Neural cell (in vitro differentiated cells): ENCODE results near the gene RUSF1. TPM values are rescaled to one million over a fixed set of nuclear protein-coding genes. Genes with fewer than 3 reads are reported as not detected.
"Not testable (repeated sequence)": the region's sequence is repeated elsewhere in the genome, so short reads cannot be mapped to it uniquely, and the experiment has no call there.

Experiments
- H2AFZ ChIP-seq: fragments of 200-600, 300-800 bp; sonication (generic), shearing (Covaris generic); 2 replicates; pipeline ENCODE4 v1.6.0; 2014; ENCODE audit warnings: low read depth, mild to moderate bottlenecking, antibody characterized with exemption, low read length, moderate library complexity
- H3F3A ChIP-seq: fragments of 200-600 bp; shearing (Covaris generic); 2 replicates; pipeline ENCODE4 v1.6.1; 2016; ENCODE audit warnings: mild to moderate bottlenecking, moderate library complexity, mixed read lengths, antibody characterized with exemption, low read length; ENCODE audit not compliant: insufficient read depth, poor library complexity, severe bottlenecking
- H3K27ac ChIP-seq: fragments of 200-600, 300-800 bp; sonication (generic), shearing (Covaris generic); 2 replicates; pipeline ENCODE4 v1.5.1; 2014; ENCODE audit warnings: mild to moderate bottlenecking, low read length, moderate library complexity
- H3K27me3 ChIP-seq: fragments of 300-800, 200-600 bp; sonication (generic), shearing (Covaris generic); 2 replicates; pipeline ENCODE4 v1.6.0; 2014; ENCODE audit warnings: mild to moderate bottlenecking, low read depth, low read length, moderate library complexity; ENCODE audit not compliant: insufficient read depth
- H3K36me3 ChIP-seq: fragments of 300-800, 200-600 bp; sonication (generic), shearing (Covaris generic); 2 replicates; pipeline ENCODE4 v1.5.1; 2014; ENCODE audit warnings: mild to moderate bottlenecking, antibody characterized with exemption, low read length, moderate library complexity; ENCODE audit not compliant: insufficient read depth
- H3K4me2 ChIP-seq: fragments of 300-800, 200-600 bp; sonication (generic), shearing (Covaris generic); 2 replicates; pipeline ENCODE4 v1.6.0; 2014; ENCODE audit warnings: mild to moderate bottlenecking, low read length
- H3K4me3 ChIP-seq: fragments of 300-800, 200-600 bp; sonication (generic), shearing (Covaris generic); 2 replicates; pipeline ENCODE4 v1.5.1; 2014; ENCODE audit warnings: mild to moderate bottlenecking, low read length, moderate library complexity
- H3K79me2 ChIP-seq: fragments of 200-600 bp; shearing (Covaris generic); replicated peaks from 2 replicates; pipeline ENCODE4 v1.6.0; 2014; ENCODE audit warnings: mild to moderate bottlenecking, low read length, moderate library complexity; ENCODE audit not compliant: insufficient read depth
- H3K9ac ChIP-seq: fragments of 300-800, 200-600 bp; sonication (generic), shearing (Covaris generic); 2 replicates; pipeline ENCODE4 v1.6.1; 2016; ENCODE audit warnings: mild to moderate bottlenecking, low read length, mixed read lengths
- H3K9me2 ChIP-seq: fragments of 200-600 bp; shearing (Covaris generic); 2 replicates; pipeline ENCODE4 v1.6.1; 2016; ENCODE audit warnings: mild to moderate bottlenecking, low read length, mixed read lengths; ENCODE audit not compliant: insufficient read depth
- H3K9me3 ChIP-seq: fragments of 200-600, 300-800 bp; sonication (generic), shearing (Covaris generic); 2 replicates; pipeline ENCODE4 v1.6.1; 2016; ENCODE audit warnings: mild to moderate bottlenecking, mixed run types, low read length, moderate library complexity, mixed read lengths
- H4K20me1 ChIP-seq: fragments of 200-600 bp; shearing (Covaris generic); 2 replicates; pipeline ENCODE4 v1.6.1; 2016; ENCODE audit warnings: mild to moderate bottlenecking, mixed run types; ENCODE audit not compliant: insufficient read depth
- EP300 ChIP-seq: fragments of 450-650 bp; conservative IDR thresholded peaks from 2 replicates; pipeline ENCODE4 v1.6.1; 2014; ENCODE audit warnings: antibody characterized with exemption, mild to moderate bottlenecking, moderate library complexity; ENCODE audit not compliant: poor library complexity, severe bottlenecking
- EZH2 ChIP-seq: fragments of 200-600, 300-800 bp; shearing (Covaris generic), sonication (generic); IDR thresholded peaks from 2 replicates; pipeline ENCODE4 v1.6.1; 2014; ENCODE audit warnings: antibody characterized with exemption, low read length, borderline replicate concordance, mild to moderate bottlenecking; ENCODE audit not compliant: insufficient read depth, poor library complexity, severe bottlenecking
- MXI1 ChIP-seq: fragments of 450-650 bp; conservative IDR thresholded peaks from 2 replicates; pipeline ENCODE4 v1.6.1; 2014; ENCODE audit warnings: antibody characterized with exemption, mild to moderate bottlenecking; ENCODE audit not compliant: poor library complexity, severe bottlenecking
- POLR2AphosphoS5 ChIP-seq: IDR thresholded peaks from 2 replicates; pipeline ENCODE4 v1.6.1; 2012
- RAD21 ChIP-seq: fragments of 450-650 bp; conservative IDR thresholded peaks from 2 replicates; pipeline ENCODE4 v1.6.1; 2014; ENCODE audit warnings: antibody characterized with exemption, mild to moderate bottlenecking, moderate library complexity
- SMC3 ChIP-seq: fragments of 450-650 bp; conservative IDR thresholded peaks from 2 replicates; pipeline ENCODE4 v1.6.1; 2014; ENCODE audit warnings: antibody characterized with exemption, mild to moderate bottlenecking, moderate library complexity; ENCODE audit not compliant: poor library complexity
- TAF1 ChIP-seq: IDR thresholded peaks from 2 replicates; pipeline ENCODE4 v1.6.1; 2012; ENCODE audit warnings: low read depth
- polyA plus RNA-seq: library from polyadenylated mRNA; depleted of rRNA; stranded (reverse); fragments of >200 nt; gene quantifications from 2 replicates; pipeline ENCODE4 v1.2.3, GENCODE V29; 2014
- TF ChIP-seq, protein P1 (sequence below): IDR thresholded peaks from 2 replicates; pipeline ENCODE4 v1.6.1; 2012; ENCODE audit warnings: borderline replicate concordance
- TF ChIP-seq, protein P2 (sequence below): fragments of 450-650 bp; IDR thresholded peaks from 2 replicates; pipeline ENCODE4 v1.5.1; 2014; ENCODE audit warnings: antibody characterized with exemption, mild to moderate bottlenecking, moderate library complexity; ENCODE audit not compliant: poor library complexity, severe bottlenecking

RUSF1 gene
- polyA plus RNA-seq, 1 donor from 2014 or later, result 108 TPM

GRCh38 chr16:31505483-31505882 is 2.7 kb downstream of the RUSF1 start:
- Histone ChIP-seq H2AFZ (no peak overlapping the region), H3K4me3 (no peak overlapping the region), H3K9me3 (no peaks in the 10 kb centered on the region), H3K9ac (no peak overlapping the region), H4K20me1 (no peaks in the 10 kb centered on the region), H3K4me2 (no peak overlapping the region), H3F3A (no peaks in the 10 kb centered on the region), H3K27me3 (no peaks in the 10 kb centered on the region), H3K36me3 (no peaks in the 10 kb centered on the region), H3K27ac (no peak overlapping the region), H3K9me2 (no peaks in the 10 kb centered on the region), H3K79me2 (peaks cover 9% of the 10 kb centered on the region)
- TF ChIP-seq EZH2, result no peak
- no peak for TF ChIP-seq SMC3
- no peak for TF ChIP-seq EP300
- TF ChIP-seq, protein P1, sequence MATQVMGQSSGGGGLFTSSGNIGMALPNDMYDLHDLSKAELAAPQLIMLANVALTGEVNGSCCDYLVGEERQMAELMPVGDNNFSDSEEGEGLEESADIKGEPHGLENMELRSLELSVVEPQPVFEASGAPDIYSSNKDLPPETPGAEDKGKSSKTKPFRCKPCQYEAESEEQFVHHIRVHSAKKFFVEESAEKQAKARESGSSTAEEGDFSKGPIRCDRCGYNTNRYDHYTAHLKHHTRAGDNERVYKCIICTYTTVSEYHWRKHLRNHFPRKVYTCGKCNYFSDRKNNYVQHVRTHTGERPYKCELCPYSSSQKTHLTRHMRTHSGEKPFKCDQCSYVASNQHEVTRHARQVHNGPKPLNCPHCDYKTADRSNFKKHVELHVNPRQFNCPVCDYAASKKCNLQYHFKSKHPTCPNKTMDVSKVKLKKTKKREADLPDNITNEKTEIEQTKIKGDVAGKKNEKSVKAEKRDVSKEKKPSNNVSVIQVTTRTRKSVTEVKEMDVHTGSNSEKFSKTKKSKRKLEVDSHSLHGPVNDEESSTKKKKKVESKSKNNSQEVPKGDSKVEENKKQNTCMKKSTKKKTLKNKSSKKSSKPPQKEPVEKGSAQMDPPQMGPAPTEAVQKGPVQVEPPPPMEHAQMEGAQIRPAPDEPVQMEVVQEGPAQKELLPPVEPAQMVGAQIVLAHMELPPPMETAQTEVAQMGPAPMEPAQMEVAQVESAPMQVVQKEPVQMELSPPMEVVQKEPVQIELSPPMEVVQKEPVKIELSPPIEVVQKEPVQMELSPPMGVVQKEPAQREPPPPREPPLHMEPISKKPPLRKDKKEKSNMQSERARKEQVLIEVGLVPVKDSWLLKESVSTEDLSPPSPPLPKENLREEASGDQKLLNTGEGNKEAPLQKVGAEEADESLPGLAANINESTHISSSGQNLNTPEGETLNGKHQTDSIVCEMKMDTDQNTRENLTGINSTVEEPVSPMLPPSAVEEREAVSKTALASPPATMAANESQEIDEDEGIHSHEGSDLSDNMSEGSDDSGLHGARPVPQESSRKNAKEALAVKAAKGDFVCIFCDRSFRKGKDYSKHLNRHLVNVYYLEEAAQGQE, result no peak
- no peak for TF ChIP-seq MXI1
- TF ChIP-seq POLR2AphosphoS5, result no peak
- TF ChIP-seq, protein P2, sequence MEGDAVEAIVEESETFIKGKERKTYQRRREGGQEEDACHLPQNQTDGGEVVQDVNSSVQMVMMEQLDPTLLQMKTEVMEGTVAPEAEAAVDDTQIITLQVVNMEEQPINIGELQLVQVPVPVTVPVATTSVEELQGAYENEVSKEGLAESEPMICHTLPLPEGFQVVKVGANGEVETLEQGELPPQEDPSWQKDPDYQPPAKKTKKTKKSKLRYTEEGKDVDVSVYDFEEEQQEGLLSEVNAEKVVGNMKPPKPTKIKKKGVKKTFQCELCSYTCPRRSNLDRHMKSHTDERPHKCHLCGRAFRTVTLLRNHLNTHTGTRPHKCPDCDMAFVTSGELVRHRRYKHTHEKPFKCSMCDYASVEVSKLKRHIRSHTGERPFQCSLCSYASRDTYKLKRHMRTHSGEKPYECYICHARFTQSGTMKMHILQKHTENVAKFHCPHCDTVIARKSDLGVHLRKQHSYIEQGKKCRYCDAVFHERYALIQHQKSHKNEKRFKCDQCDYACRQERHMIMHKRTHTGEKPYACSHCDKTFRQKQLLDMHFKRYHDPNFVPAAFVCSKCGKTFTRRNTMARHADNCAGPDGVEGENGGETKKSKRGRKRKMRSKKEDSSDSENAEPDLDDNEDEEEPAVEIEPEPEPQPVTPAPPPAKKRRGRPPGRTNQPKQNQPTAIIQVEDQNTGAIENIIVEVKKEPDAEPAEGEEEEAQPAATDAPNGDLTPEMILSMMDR, result no peak
- TF ChIP-seq RAD21, result no peak
- no peak for TF ChIP-seq TAF1

- Histone ChIP-seq H3F3A (no peaks in the 10 kb centered on the region), H3K9ac (no peak overlapping the region), H3K79me2 (peaks cover 7% of the 10 kb centered on the region), H3K9me2 (no peaks in the 10 kb centered on the region), H3K27me3 (no peaks in the 10 kb centered on the region), H3K4me2 (no peak overlapping the region), H3K4me3 (no peak overlapping the region), H3K27ac (no peak overlapping the region), H2AFZ (no peak overlapping the region), H3K9me3 (no peaks in the 10 kb centered on the region), H3K36me3 (no peaks in the 10 kb centered on the region), H4K20me1 (no peaks in the 10 kb centered on the region)
- TF ChIP-seq TAF1, result no peak
- TF ChIP-seq EZH2, result no peak
- TF ChIP-seq, protein P1, result no peak
- TF ChIP-seq MXI1, result no peak
- TF ChIP-seq, protein P2, result no peak
- TF ChIP-seq SMC3, result no peak
- no peak for TF ChIP-seq EP300
- no peak for TF ChIP-seq POLR2AphosphoS5
- no peak for TF ChIP-seq RAD21
These were observed 4.0 kb downstream of the RUSF1 start for GRCh38 chr16:31504159-31504558.

DNA sequence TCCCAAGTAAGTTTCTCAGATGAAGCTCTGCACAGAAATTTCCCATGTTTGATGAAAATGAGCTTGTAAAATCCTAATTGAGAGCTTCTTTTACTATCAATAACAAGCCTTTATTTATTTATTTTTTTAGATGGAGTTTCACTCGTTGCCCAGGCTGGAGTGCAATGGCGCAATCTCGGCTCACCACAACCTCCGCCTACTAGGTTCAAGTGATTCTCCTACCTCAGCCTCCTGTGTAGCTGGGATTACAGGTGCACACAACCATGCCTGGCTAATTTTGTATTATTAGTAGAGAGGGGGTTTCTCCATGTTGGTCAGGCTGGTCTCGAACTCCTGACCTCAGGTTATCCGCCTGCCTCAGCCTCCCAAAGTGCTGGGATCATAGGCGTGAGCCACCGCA is 4.6 kb downstream of the RUSF1 start:
- not testable (repeated sequence) for H2AFZ ChIP-seq, H3K9me2 ChIP-seq, H3F3A ChIP-seq, H4K20me1 ChIP-seq, H3K27me3 ChIP-seq, H3K9me3 ChIP-seq, H3K9ac ChIP-seq, H3K4me3 ChIP-seq, H3K79me2 ChIP-seq, H3K36me3 ChIP-seq, H3K4me2 ChIP-seq, H3K27ac ChIP-seq
